Pancreas (tissue), 10 donors: ENCODE data around the gene EDN1. TPM values are rescaled to one million over a fixed set of nuclear protein-coding genes. Genes with fewer than 3 reads are reported as not detected.

Experiments
- ATAC-seq, 4 donors: fragments of 200-7000 bp; cut with Tn5 transposase; one replicate each; pipeline versions ENCODE4 v1.8.0 to v1.9.1; 2020; ENCODE audit warnings: mild to moderate bottlenecking in 4 of 4, moderate library complexity in 4 of 4
- DNase-seq, 6 donors: peaks; one replicate each; pipeline ENCODE4 v3.0.0-alpha.2; 2020
- FAIRE-seq: peaks from 2 replicates; lab custom pipeline; 2012; peaks lifted over from hg19 to GRCh38; lab: Jason Lieb, UNC
- H3K27ac ChIP-seq, 4 donors: fragments of 200-600 bp; sonication (generic); 1 replicate in 3 of 4; 2 replicates in 1 of 4; pipeline versions ENCODE4 v1.5.0 to v1.8.0; 2020
- H3K27me3 ChIP-seq, 4 donors: fragments of 200-600 bp; one replicate each; pipeline ENCODE4 v1.8.0; 2021
- H3K36me3 ChIP-seq, 3 donors: fragments of 200-600 bp; sonication (generic) in 1 of 3; one replicate each; pipeline versions ENCODE4 v1.5.0 to v1.8.0; 2020 to 2021
- H3K4me1 ChIP-seq, 3 donors: fragments of 200-600 bp; one replicate each; pipeline ENCODE4 v1.8.0; 2021
- H3K4me3 ChIP-seq, 4 donors: fragments of 200-600 bp; sonication (generic) in 2 of 4; one replicate each; pipeline versions ENCODE4 v1.5.0 to v1.8.0; 2020 to 2021
- H3K9me3 ChIP-seq, 4 donors: fragments of 200-600 bp; one replicate each; pipeline ENCODE4 v1.8.0; 2021
- WGBS, 2 donors: extraction: QIAGEN DNeasy Blood & Tissue Kit; methylation state at CpG; one replicate each; pipeline ENCODE4 v1.1.7; 2013; 5-methylcytosine and 5-hydroxymethylcytosine counted together
- intact Hi-C, 3 donors: fragments of 100-400 bp; cut with DNase I; formaldehyde crosslinking; loops; one replicate each; pipeline versions ENCODE4 v1.11.1 to v1.14.2; 2022
- polyA plus RNA-seq, 2 donors: library from polyadenylated mRNA; stranded (reverse); fragments of 200-250 nt; gene quantifications; one replicate each; pipeline ENCODE4 v1.2.3, GENCODE V29; 2013
- total RNA-seq, 6 donors: library from RNA; stranded (reverse); fragmentation: NEBNext Ultra II Directional in 4 of 6; extraction: Animal tissue kit (Norgen Biotek cat#: 25700) in 4 of 6; gene quantifications; one replicate each; pipeline versions ENCODE4 v1.2.1 to v1.2.4, GENCODE V29; 2021 to 2023
- TF ChIP-seq, protein P1 (sequence below), 4 donors: fragments of 200-600 bp; sonication (generic) in 3 of 4; IDR thresholded peaks; one replicate each; pipeline versions ENCODE4 v1.5.0 to v1.8.0; 2021; ENCODE audit warnings: antibody characterized with exemption in 4 of 4
- donor health status: healthy with polysubstance abuse.
- donor health status: DM: no; HTN: no; CAD: no; lungs with moderate emphysema.
- donor health status: DM: no; HTN: no; CAD: no.
- donor health status: control.
- donor health status: control.
- donor health status: Bipolar disorder and iron deficiency.
- donor health status: DM: yes; HTN: yes; CAD: no.
- donor health status: DM: no; HTN: no; CAD: no.
- donor health status: DM: no; HTN: no; CAD: no.
- donor health status: DM: yes; HTN: yes; CAD: no.

Gene EDN1
- total and polyA plus RNA-seq, 8 donors = 2.4 to 16.0 (median 5.0) TPM

DNA sequence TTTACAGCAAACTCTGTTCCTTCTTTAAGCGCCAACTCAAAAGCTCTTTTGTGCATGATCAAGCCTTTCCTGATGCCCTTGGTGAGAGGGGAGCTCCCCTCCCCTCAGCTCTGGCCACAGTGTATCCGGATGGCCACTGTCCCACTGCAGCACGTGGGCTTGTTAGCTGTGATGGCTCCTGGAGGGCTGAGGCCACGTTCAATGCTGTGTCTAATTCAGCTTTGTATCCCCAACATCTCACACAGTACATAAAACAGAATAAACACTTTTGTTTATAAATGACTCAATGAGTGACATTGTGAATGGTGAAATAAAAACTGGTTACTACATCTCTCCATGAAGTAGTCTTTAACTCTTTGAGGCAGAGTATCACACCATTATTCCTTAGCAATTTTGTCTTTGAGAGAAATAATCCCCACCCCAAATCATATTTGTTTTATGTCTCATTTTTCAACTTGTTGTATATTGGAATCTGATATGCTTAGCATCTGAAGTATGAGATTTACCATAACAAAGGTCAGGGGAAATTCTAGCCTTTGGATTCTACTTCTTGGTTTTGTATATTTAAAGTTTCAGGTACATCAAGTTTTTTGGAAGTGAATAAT is 44.5 kb downstream of the EDN1 start:
- H3K36me3 ChIP-seq = no peaks in the 10 kb centered on the region
- H3K27me3 ChIP-seq = no peaks in the 10 kb centered on the region
- peak overlapping the region in 2 of 4 donors; percentile 92 to 95 for H3K27ac ChIP-seq
- intact Hi-C loops = no loop called here
- DNase-seq = no peak
- TF ChIP-seq, protein P1, sequence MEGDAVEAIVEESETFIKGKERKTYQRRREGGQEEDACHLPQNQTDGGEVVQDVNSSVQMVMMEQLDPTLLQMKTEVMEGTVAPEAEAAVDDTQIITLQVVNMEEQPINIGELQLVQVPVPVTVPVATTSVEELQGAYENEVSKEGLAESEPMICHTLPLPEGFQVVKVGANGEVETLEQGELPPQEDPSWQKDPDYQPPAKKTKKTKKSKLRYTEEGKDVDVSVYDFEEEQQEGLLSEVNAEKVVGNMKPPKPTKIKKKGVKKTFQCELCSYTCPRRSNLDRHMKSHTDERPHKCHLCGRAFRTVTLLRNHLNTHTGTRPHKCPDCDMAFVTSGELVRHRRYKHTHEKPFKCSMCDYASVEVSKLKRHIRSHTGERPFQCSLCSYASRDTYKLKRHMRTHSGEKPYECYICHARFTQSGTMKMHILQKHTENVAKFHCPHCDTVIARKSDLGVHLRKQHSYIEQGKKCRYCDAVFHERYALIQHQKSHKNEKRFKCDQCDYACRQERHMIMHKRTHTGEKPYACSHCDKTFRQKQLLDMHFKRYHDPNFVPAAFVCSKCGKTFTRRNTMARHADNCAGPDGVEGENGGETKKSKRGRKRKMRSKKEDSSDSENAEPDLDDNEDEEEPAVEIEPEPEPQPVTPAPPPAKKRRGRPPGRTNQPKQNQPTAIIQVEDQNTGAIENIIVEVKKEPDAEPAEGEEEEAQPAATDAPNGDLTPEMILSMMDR (IDR thresholded peaks at IDR 0.05) = no peak
- peaks cover 50 to 62% (median 53%) of the 10 kb centered on the region in 3 donors for H3K4me1 ChIP-seq
- no peak for FAIRE-seq
- no peak for ATAC-seq
- H3K4me3 ChIP-seq = no peak overlapping the region
- WGBS, 2 donors = 75 to 82% methylated on average over 4 of the region's 4 CpGs
- no peaks in the 10 kb centered on the region for H3K9me3 ChIP-seq

DNA sequence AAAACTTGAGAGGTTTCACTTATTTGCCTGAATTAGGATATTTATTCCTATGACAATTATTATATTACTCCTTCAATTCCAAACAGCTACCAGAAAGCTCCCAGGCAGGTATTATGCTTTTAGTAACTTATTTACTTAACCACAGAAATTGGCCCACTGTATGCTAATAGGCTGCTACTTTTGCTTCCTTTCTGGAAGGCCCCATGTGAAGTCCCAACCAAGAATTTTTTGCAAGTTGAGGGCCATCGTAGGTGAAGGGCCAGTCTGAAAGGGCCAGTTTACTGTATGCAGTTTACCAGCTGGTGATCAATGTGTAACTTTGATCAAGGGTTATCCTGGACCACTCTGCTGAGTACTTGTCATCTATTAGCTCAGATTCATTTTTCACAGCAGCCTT is 45.0 kb downstream of the EDN1 start:
- Histone ChIP-seq H3K36me3 (no peaks in the 10 kb centered on the region), H3K9me3 (no peaks in the 10 kb centered on the region), H3K4me3 (no peak overlapping the region), H3K27ac (peak overlapping the region; percentile 26 to 95 (median 65)), H3K27me3 (no peaks in the 10 kb centered on the region), H3K4me1 (peaks cover 50 to 63% (median 57%) of the 10 kb centered on the region in 3 donors)
- intact Hi-C loops = no loop called here
- TF ChIP-seq, protein P1 (IDR thresholded peaks at IDR 0.05) = no peak
- DNase-seq (no peak), ATAC-seq (no peak), FAIRE-seq (no peak)
- 20 to 52% methylated on average over 1 of the region's 1 CpG for WGBS, 2 donors

DNA sequence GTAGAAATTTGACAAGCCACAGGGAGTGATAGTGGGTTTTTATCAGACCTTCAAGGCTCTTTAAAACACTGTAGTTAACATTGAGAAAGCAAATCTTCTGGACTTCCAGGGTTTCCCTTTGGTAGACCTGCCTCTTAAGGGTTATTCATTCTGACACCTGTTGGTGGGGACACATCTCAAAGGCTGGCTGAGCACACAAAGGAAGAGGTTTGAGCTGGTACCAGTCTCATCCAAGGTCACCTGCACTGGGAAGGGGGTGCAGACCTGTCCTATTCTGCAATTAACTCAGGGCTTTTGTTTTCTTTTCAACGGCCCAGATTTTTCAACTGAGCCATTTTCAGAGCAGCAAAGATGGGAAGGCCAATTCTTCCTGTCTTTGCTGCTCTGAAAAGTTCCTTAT is 45.6 kb downstream of the EDN1 start:
- Histone ChIP-seq H3K4me1 (peaks cover 49 to 64% (median 55%) of the 10 kb centered on the region in 3 donors), H3K36me3 (no peaks in the 10 kb centered on the region), H3K27ac (peak overlapping the region; percentile 26 to 95 (median 65))

DNA sequence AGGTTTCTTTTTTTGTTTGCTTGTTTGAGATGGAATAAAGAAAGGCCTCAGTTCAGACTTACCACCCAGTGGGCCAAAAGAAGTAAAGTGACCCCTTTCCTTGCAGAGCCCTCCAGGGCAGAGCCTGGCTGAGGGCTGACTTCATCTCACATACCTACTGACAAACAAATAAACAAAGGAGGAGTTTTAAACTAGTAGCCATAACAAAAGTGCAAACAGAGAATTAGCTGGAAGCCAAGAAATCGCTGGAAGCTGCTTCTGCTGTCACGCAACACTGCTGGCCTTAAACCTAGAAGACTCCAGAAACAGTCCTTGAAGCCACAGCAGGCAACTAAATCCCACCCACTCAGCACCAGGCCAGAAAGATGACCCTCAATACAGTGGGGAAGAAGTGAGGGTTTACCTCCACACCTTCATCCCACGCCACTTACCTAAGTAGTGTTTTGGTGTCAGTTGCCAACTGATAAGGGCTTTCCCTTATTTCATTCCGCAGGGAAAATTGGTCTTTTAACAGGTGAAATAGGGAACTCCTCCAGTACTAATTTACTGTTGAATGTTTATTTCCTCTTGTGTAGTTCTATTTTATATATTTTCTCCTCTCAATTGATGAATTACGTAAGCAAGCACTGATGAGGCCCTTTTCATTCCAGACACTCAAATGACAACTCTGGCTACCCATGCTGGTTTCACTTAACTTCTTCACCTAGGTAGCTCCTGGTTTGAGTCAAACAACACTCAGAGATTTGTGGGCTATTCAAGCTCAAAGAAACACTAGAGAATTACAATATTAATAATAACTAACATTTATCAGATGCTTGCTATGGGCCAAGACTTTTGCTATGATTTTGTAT is 46.2 kb downstream of the EDN1 start:
- intact Hi-C loops = no loop called here
- Histone ChIP-seq H3K4me3 (no peak overlapping the region), H3K9me3 (no peaks in the 10 kb centered on the region), H3K27ac (peak overlapping the region in 3 of 4 donors; percentile 38 to 95 (median 92)), H3K4me1 (peaks cover 42 to 58% (median 49%) of the 10 kb centered on the region in 3 donors), H3K36me3 (no peaks in the 10 kb centered on the region), H3K27me3 (no peaks in the 10 kb centered on the region)
- no peak for DNase-seq
- TF ChIP-seq, protein P1 (IDR thresholded peaks at IDR 0.05) = no peak
- 26 to 27% methylated on average over 5 of the region's 5 CpGs for WGBS, 2 donors
- peak in 2 of 4 donors; percentile 4 to 14 for ATAC-seq
- FAIRE-seq = no peak

More for the DNA sequence above, 45.6 kb downstream of the EDN1 start:
- ATAC-seq = peak in 1 of 4 donors; percentile 5
- TF ChIP-seq, protein P1 (IDR thresholded peaks at IDR 0.05) = no peak
- no peak for DNase-seq
- intact Hi-C loops = no loop called here
- no peaks in the 10 kb centered on the region for H3K27me3 ChIP-seq
- FAIRE-seq = no peak
- WGBS, 2 donors = 5 to 23% methylated on average over 1 of the region's 1 CpG
- no peaks in the 10 kb centered on the region for H3K9me3 ChIP-seq
- no peak overlapping the region for H3K4me3 ChIP-seq
